Measurements from ENCODE around the gene PMPCA.

The PMPCA gene

GRCh38 chr9:136391737-136392537 lies 18.5 kb upstream of the PMPCA start:
- DNase-seq (ENCODE audit: low spot score in 2 of 2) (no peak), ATAC-seq (replicated peaks; ENCODE audit: extremely low read depth, poor library complexity, severe bottlenecking) (no peak)
- Mint-ChIP-seq H3K9me3 (no peaks in the 10 kb centered on the region), H3K27ac (ENCODE audit: low read depth) (no peak overlapping the region), H3K27me3 (no peaks in the 10 kb centered on the region), H3K4me1 (no peaks in the 10 kb centered on the region), H3K4me3 (no peak overlapping the region), H3K36me3 (ENCODE audit: insufficient read depth) (peaks cover 31% of the 10 kb centered on the region)

DNA sequence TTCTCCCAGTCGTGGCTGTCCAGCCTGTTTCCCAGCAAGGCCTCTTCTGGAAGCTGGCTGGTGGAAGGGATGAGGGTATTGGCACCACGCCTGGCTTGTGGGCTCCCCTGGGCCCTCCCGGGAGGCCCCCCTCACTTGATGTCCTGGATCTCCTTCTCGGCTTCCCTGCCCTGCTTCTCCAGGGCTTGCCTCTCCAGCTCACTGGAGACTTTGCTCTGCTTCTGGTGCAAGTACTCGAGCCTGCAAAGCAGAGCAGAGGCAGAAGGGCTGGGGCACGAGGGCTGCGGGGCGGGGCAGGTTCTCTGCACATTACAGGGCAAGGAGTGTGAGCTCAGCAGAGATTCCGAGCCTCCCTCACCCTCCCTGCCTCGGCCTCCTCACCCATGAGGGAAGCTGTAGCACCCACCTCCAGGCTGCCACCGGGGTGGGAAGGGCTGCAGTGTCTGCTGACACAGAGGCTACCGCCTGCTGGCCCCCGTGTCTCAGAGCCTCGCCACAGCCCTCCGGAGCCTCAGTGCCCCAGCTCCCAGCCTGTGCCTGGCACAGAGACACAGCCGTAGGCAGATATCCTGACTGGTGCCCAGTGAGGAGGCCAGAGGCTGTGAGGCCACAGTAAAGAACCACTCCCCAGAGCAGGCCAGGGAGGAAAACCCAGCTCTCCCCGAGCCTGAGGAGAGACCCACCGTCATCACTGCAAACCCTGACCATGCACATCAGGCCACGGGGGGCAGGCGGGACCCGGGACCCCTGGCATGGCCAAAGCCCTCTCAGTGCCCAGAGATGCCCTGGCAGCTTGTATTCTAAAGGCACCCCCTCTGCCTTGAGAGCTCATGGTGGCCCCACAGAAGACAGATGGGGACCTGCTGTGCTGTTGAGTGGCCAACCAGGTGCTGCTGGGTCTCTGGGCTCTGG lies 17.7 kb upstream of the PMPCA start:
- DNase-seq (ENCODE audit: low spot score in 2 of 2) (no peak), ATAC-seq (replicated peaks; ENCODE audit: extremely low read depth, poor library complexity, severe bottlenecking) (no peak)
- H3K4me3 Mint-ChIP-seq = no peak overlapping the region
- H3K27ac Mint-ChIP-seq (ENCODE audit: low read depth) = no peak overlapping the region
- no peaks in the 10 kb centered on the region for H3K27me3 Mint-ChIP-seq
- H3K9me3 Mint-ChIP-seq = no peaks in the 10 kb centered on the region
- H3K36me3 Mint-ChIP-seq (ENCODE audit: insufficient read depth) = peaks cover 28% of the 10 kb centered on the region
- H3K4me1 Mint-ChIP-seq = no peaks in the 10 kb centered on the region

DNA sequence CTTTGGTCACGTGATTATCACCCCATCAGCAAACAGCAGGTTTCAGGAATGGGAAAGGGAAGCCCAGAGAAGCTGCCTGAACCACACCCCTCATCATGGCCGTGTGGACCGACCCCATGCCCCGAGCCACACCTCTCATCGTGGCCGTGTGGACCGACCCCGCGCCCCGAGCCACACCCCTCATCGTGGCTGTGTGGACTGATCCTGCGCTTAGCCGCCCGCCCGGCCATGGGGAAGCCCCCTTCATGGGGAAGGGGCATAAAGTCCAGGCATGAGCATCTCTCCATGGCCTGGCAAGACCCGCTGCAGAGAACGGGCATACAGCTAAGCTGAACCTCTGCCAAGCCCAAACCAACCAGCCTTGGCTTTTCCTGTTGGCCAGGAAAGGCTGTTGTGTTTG lies 16.9 kb upstream of the PMPCA start:
- no peak for DNase-seq (ENCODE audit: low spot score in 2 of 2)
- H3K27ac Mint-ChIP-seq (ENCODE audit: low read depth) = no peak overlapping the region
- ATAC-seq (replicated peaks; ENCODE audit: extremely low read depth, poor library complexity, severe bottlenecking) = no peak
- peaks cover 3% of the 10 kb centered on the region for H3K4me1 Mint-ChIP-seq
- H3K9me3 Mint-ChIP-seq = no peaks in the 10 kb centered on the region
- H3K36me3 Mint-ChIP-seq (ENCODE audit: insufficient read depth) = peaks cover 30% of the 10 kb centered on the region
- H3K4me3 Mint-ChIP-seq = no peak overlapping the region
- no peaks in the 10 kb centered on the region for H3K27me3 Mint-ChIP-seq

DNA sequence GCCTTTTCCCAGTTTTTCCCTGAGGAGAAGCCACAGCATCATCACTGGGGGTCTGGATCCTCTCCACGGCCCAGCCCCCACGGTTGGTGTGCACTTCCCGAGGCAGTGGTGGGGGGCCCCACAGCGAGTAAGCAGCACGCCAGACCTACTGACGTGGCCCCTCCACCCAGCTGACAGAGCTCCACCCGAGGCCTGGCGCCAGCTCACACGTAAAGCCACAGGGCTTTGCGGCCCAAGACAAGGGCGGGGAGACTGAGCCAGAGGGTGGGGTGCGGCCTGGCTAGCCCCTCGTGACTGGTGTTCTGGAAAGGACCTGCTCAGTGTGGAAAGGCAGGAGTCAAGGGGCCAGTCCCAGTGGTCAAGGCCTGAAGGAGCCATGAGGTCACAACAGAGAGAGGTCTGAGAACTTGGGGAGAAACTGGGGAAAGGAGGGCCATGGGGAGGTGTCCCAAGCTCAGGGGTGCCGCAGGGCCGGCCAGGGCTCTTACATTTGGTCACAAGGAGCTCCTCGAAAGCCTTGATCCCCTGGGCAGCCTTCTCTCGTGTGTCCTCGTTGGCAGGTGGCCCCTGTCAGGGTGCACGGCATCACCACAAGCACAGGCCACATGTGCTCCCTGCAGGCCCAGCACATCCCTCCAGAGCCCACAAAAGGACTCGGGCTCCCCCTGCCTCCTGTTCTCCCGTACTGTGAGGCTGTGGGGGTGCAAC lies 16.0 kb upstream of the PMPCA start:
- ATAC-seq (replicated peaks; ENCODE audit: extremely low read depth, poor library complexity, severe bottlenecking) (no peak), DNase-seq (ENCODE audit: low spot score in 2 of 2) (no peak)
- H3K4me3 Mint-ChIP-seq = no peak overlapping the region
- no peak overlapping the region for H3K27ac Mint-ChIP-seq (ENCODE audit: low read depth)
- peaks cover 26% of the 10 kb centered on the region for H3K36me3 Mint-ChIP-seq (ENCODE audit: insufficient read depth)
- H3K4me1 Mint-ChIP-seq = peaks cover 13% of the 10 kb centered on the region
- no peaks in the 10 kb centered on the region for H3K27me3 Mint-ChIP-seq
- H3K9me3 Mint-ChIP-seq = no peaks in the 10 kb centered on the region

DNA sequence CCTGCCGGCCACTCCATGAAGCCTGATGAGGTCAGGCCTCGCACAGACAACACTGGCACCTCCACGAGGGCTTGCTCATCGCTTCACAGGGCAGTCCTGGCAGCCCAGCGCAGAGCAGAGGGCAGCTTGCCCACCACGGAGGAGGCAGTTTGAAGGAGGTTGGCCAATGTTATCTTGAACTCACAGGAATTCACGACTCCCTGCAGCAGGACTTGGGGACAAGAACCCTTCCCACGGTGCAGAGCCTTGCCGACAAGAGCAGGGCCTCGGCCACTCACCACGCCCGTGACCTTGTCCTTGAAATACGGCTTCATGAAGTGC lies 15.5 kb upstream of the PMPCA start:
- peaks cover 23% of the 10 kb centered on the region for H3K36me3 Mint-ChIP-seq (ENCODE audit: insufficient read depth)
- H3K4me1 Mint-ChIP-seq = peaks cover 13% of the 10 kb centered on the region
- DNase-seq (ENCODE audit: low spot score in 2 of 2) = no peak
- ATAC-seq (replicated peaks; ENCODE audit: extremely low read depth, poor library complexity, severe bottlenecking) = no peak
- no peak overlapping the region for H3K27ac Mint-ChIP-seq (ENCODE audit: low read depth)
- H3K9me3 Mint-ChIP-seq = no peaks in the 10 kb centered on the region
- H3K27me3 Mint-ChIP-seq = no peaks in the 10 kb centered on the region
- no peak overlapping the region for H3K4me3 Mint-ChIP-seq

DNA sequence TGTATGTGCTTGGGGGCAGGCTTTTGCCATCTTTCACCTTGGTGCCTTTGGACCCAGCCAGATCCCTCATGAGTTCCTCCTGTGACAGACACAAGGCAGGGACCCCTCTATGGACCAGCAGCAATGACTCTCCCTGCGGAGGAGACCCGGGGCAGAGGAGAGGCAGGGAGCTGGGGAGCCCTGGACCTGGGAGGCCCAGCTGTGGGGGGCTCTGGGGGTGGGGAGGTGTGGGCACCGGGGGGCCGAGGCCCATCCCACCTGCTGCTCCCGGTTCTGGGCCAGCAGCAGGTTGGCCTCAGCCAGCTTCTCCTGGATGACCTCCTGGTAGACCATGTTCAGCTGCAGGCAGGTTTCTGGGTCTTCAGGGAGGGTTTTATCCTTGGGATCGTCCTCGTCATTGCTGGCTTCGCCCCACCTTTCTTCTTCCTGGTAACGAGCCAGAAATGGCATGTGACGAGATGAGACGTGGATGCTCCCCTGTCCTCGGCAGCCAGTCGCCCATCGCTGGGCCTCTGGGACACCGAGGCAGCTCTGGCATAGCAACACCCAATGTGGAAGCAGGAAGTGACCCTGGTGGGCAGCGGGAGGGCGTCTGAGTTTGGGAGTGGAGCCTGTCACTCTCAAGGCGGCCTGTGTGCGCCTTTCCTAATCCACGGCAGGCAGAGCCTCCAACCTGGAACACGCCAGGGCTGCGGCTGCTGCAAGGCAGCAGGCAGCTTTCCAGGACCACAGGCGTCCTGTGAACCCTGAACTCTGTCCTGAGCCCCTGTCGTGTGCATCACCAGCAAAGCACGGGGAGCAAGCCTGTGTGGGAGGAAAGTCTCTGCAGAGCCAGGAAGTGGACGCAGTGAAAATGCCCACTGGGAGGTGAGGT lies 14.9 kb upstream of the PMPCA start:
- DNase-seq (ENCODE audit: low spot score in 2 of 2) (no peak), ATAC-seq (replicated peaks; ENCODE audit: extremely low read depth, poor library complexity, severe bottlenecking) (no peak)
- no peak overlapping the region for H3K4me3 Mint-ChIP-seq
- H3K36me3 Mint-ChIP-seq (ENCODE audit: insufficient read depth) = peaks cover 21% of the 10 kb centered on the region
- H3K27ac Mint-ChIP-seq (ENCODE audit: low read depth) = peak overlapping the region; percentile 70
- peaks cover 13% of the 10 kb centered on the region for H3K4me1 Mint-ChIP-seq
- H3K27me3 Mint-ChIP-seq = no peaks in the 10 kb centered on the region
- no peaks in the 10 kb centered on the region for H3K9me3 Mint-ChIP-seq

DNA sequence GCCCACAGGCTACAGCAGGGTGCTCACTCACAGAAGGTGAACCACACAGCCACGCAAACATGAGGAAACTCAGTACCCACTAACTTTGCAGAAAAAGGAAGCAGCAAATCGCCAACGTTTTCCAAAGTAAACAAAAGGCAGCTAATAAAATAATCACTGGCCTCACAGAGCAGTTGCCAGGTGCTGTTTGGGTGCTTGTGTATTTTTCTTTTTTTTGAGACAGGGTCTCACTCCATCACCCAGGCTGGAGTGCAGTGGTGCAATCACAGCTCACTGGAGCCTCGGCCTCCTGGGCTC lies 14.3 kb upstream of the PMPCA start:
- Mint-ChIP-seq H3K27me3 (no peaks in the 10 kb centered on the region), H3K36me3 (ENCODE audit: insufficient read depth) (peaks cover 17% of the 10 kb centered on the region), H3K27ac (ENCODE audit: low read depth) (no peak overlapping the region)

DNA sequence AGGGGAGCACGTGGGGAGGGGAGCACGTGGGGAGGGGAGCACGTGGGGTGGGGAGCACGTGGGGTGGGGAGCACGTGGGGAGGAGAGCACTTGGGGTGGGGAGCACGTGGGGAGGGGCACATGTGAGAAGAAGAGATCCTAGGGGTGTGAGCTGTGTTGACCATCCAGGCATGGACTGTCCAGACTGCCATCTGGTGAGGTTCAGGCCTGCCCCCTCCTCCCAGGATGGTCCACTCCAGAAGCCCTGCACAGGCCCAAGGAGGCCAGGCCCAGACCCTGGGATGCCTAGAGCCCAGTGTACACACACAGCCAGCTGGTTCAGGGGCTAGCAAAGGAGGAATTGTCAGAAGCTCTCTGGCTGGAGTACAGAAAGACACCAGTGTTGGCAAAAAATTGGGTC lies 12.8 kb upstream of the PMPCA start:
- H3K4me3 Mint-ChIP-seq = no peak overlapping the region
- no peaks in the 10 kb centered on the region for H3K27me3 Mint-ChIP-seq
- no peak overlapping the region for H3K27ac Mint-ChIP-seq (ENCODE audit: low read depth)
- H3K9me3 Mint-ChIP-seq = no peaks in the 10 kb centered on the region
- DNase-seq (ENCODE audit: low spot score in 2 of 2) = no peak
- peaks cover 10% of the 10 kb centered on the region for H3K36me3 Mint-ChIP-seq (ENCODE audit: insufficient read depth)
- no peak for ATAC-seq (replicated peaks; ENCODE audit: extremely low read depth, poor library complexity, severe bottlenecking)
- peaks cover 13% of the 10 kb centered on the region for H3K4me1 Mint-ChIP-seq

More for the DNA sequence above, 14.3 kb upstream of the PMPCA start:
- DNase-seq (ENCODE audit: low spot score in 2 of 2) = no peak
- H3K4me3 Mint-ChIP-seq = no peak overlapping the region
- ATAC-seq (replicated peaks; ENCODE audit: extremely low read depth, poor library complexity, severe bottlenecking) = no peak
- H3K4me1 Mint-ChIP-seq = peaks cover 13% of the 10 kb centered on the region
- H3K9me3 Mint-ChIP-seq = no peaks in the 10 kb centered on the region

DNA sequence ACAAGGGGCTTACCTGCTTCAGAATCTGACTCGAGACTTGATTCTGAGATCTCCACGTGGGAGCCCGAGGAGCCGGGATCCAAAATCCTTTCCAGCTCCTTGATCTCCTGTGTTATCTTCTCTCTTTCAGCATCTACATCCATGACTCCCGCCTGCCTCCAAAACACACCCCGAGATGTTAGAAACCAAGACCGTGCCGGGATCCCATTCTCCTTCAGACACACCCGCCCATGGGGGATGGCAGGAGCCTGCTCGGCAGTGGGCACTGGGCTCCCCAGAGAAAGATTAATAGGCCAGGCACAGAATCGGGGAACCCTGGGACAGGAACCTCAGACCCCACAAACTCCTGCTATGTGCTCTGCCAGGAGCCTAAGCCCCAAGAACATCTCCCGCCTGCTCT lies 12.2 kb upstream of the PMPCA start:
- H3K27me3 Mint-ChIP-seq = no peaks in the 10 kb centered on the region
- no peak for ATAC-seq (replicated peaks; ENCODE audit: extremely low read depth, poor library complexity, severe bottlenecking)
- H3K9me3 Mint-ChIP-seq = no peaks in the 10 kb centered on the region
- peaks cover 10% of the 10 kb centered on the region for H3K36me3 Mint-ChIP-seq (ENCODE audit: insufficient read depth)
- H3K27ac Mint-ChIP-seq (ENCODE audit: low read depth) = no peak overlapping the region
- peaks cover 13% of the 10 kb centered on the region for H3K4me1 Mint-ChIP-seq
- H3K4me3 Mint-ChIP-seq = peak overlapping the region; percentile 78
- DNase-seq (ENCODE audit: low spot score in 2 of 2) = no peak

GRCh38 chr9:136399176-136400037 lies 11.1 kb upstream of the PMPCA start:
- peaks cover 14% of the 10 kb centered on the region for H3K36me3 Mint-ChIP-seq (ENCODE audit: insufficient read depth)
- no peaks in the 10 kb centered on the region for H3K27me3 Mint-ChIP-seq
- DNase-seq (ENCODE audit: low spot score in 2 of 2) = no peak
- H3K9me3 Mint-ChIP-seq = no peaks in the 10 kb centered on the region
- H3K4me1 Mint-ChIP-seq = peaks cover 24% of the 10 kb centered on the region
- H3K27ac Mint-ChIP-seq (ENCODE audit: low read depth) = peak overlapping the region; percentile 72
- no peak for ATAC-seq (replicated peaks; ENCODE audit: extremely low read depth, poor library complexity, severe bottlenecking)
- H3K4me3 Mint-ChIP-seq = peak overlapping the region; percentile 78

DNA sequence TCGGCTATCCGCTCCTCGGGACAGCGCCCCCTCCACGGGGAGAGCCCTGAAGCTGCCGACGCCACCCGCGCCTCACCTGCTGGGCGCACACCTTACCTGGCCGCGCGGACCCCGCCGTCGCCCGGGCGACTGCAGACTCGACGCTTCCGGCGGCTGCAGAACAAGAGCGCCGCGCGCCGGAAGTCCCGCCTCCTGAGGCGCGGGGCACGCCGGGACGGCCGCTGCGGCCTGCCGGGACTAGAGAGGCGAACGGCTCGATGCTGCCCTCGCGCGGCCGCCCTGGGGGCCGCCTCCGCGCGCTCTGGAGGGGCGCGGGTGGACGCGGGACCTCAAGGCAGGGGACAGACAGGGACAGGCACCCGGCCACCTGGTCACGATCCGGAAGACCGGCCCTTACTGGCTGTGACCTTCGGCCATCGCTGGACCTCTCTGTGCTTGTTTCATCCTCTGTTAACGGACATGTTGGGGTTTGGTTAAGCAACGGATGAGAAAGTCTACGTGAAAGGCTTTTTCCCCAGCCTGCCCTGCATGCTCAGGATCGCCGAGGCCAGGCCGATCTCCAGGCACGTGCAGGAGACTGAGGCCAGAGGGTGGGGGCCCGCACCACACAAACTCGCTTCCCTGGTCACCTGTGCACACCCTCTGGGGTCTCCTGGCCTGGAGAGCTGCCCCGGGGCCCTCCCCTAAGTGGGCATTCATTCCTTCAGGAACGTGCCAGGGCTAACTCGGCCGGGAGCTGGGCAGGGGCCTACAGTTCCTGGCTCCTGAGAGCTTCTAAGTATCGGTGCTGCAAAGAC lies 10.2 kb upstream of the PMPCA start, which contains the start of gene SNAPC4:
Gene SNAPC4 (minus strand): TSS at position 133 of the 797 bp plus-strand sequence. CDS start 1,742 bp downstream, outside the sequence.
- H3K27ac Mint-ChIP-seq (ENCODE audit: low read depth) = peak within 1 kb of the TSS; percentile 72
- H3K9me3 Mint-ChIP-seq = no peaks in the 10 kb centered on the region
- H3K4me3 Mint-ChIP-seq = peak within 1 kb of the TSS; percentile 78
- peaks cover 32% of the 10 kb centered on the region for H3K4me1 Mint-ChIP-seq
- ATAC-seq (replicated peaks; ENCODE audit: extremely low read depth, poor library complexity, severe bottlenecking) = peak; percentile 45
- DNase-seq (ENCODE audit: low spot score in 2 of 2) = peak; percentile 70 to 77
- peaks cover 20% of the 10 kb centered on the region for H3K36me3 Mint-ChIP-seq (ENCODE audit: insufficient read depth)
- H3K27me3 Mint-ChIP-seq = no peaks in the 10 kb centered on the region
